GM21423 (cell line): Measurements from ENCODE around the gene CDYL2.

ENCODE experiments used
- ATAC-seq: cut with Tn5 transposase; IDR thresholded peaks from one replicate; pipeline ENCODE4 v1.9.1; 2021; ENCODE audit warnings: mild to moderate bottlenecking, moderate library complexity; ENCODE audit not compliant: unreplicated experiment

The CDYL2 gene

DNA sequence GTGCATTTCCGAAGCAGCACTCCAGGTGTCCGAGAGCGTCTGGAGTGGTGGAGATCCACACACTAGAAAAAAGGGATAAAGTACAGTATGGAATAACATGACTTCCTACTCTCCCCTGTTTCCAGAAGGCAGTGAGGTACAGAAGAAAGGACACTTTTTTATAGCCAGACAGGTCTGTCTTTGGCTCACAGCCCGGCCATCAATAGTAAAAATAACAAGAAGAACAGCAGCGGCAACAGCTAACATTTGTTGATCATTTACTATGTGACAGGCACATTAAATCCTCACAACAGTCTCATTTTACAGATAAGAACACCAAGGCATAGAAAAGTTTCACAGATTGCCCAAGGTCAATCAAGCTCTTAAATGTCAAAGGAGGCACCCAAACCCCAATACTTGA, 247.4 kb downstream of the CDYL2 start:
- no peak for ATAC-seq

DNA sequence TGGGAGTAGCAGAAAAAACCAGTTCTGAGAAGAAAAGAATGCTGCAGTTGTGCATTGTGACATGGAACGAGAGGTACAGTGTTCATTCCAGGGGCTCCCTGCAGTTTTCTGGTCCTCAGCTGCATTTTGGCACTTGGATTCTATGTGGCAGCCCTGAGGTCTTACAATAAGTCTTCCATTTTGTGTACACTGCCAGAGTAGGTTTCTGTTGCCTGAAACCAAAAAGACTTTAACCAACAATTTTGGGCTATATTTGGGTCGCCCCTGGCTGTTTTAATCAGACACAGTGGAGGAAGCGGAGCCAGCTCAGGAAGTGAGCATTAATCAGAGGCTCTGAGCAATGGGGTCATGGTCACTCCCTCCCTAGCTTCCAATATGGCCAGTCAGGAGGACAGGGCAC, 247.9 kb downstream of the CDYL2 start:
- no peak for ATAC-seq

DNA sequence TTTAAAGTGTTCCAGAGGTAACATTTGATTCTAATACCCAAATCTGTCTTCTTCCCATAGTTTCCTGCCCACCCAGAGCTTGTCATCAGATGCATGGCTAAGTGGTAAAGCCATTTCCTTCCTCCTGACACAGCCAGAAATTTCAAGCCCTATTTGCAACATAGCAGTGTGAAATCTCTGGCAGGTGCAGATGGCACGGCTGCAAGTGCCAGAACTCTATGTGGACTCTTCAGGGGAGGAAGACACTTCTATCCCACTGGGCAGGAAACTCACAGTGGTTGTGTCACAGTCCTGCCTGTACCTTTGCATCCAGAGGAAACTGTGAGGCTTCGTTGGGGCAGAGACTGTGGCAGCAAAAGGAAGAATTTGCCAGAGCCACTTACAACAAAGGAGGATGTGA, 250.4 kb downstream of the CDYL2 start:
- ATAC-seq = no peak

DNA sequence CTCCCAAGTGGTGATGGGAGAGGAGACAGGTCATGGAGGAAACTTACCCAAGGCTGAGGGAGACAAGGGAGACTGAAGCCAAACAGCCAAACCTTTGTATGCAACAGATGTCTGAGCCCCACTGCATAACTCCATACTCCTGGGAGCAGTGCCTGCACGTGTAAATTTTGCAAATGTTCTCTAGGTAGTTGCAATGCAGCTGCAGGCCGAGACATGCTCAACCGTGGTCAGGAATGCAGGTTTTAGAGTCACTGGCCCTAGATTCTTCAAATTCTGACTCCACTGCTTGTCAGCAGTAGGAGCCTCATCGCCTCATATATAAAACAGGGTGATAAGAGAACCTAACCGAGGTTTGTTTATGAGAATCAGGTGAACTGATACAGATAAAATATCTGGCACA, 252.1 kb downstream of the CDYL2 start:
- no peak for ATAC-seq
